Renal cortical epithelial cell (primary cell): ENCODE data around the gene TBL2. TPM values are rescaled to one million over a fixed set of nuclear protein-coding genes. Genes with fewer than 3 reads are reported as not detected.
"Not testable (repeated sequence)": the region's sequence is repeated elsewhere in the genome, so short reads cannot be mapped to it uniquely, and the experiment has no call there.

Experiments used
- DNase-seq: peaks from one replicate; pipeline ENCODE4 v3.0.0-alpha.2; 2011; ENCODE audit warnings: low read depth
- total RNA-seq: library from RNA; depleted of rRNA; stranded (reverse); fragments of >200 nt; gene quantifications from 2 replicates; pipeline ENCODE4 v1.2.3, GENCODE V29; 2014

TBL2 gene
- total RNA-seq, 1 donor from 2014 or later: 68.0 TPM

- no peak for DNase-seq
Observed at GRCh38 chr7:73606801-73607691, 28.7 kb upstream of the TBL2 start.

GRCh38 chr7:73605601-73606220 is 27.3 kb upstream of the TBL2 start:
- no peak for DNase-seq

DNA sequence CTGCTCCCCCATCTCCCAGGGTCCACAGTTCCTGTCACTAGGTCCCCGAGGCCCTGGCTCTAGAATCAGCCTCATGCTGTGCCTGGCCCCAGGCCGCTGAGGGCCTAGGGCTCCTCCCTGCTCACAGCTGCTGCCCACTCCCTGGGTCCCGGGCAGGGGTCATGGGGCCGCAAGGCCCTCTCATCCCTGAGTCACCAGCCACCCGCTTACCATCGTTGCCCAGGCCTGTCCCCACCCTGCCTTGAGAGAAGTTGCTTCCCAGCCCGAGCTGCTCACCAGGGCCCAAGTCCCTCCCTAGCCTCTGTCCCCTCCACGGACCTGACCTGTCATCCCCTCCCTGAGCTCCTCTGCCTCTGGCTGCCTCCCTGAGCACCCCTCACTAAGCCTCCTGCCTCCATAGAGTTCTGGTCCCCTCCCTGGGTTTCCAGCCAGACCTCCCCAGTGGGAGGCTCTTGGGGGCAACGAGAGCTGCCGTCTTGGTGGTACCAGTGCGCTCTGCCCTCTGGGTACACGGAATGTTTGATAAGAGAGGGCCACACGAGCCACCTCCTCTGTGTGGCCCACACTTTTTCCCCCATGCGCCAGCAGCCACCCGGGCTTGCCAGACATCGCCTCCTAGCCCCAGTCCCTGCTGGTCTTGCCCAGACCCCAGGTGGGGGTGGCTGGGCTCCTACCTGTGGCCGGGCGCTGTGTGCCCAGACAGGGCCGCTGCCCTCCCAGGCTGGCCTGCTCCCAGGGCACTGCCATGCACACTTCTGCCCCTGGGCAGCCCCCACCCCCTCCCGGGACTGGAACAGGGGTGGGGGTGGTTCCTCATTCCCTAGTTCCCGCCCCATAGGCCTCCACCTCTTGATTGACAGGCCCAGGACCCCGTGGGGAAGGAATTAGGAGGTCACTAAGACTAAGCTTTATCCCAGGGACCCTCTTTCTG is 24.6 kb upstream of the TBL2 start:
- DNase-seq: no peak

- DNase-seq: no peak
Observed at GRCh38 chr7:73599916-73600315, 21.5 kb upstream of the TBL2 start.

DNA sequence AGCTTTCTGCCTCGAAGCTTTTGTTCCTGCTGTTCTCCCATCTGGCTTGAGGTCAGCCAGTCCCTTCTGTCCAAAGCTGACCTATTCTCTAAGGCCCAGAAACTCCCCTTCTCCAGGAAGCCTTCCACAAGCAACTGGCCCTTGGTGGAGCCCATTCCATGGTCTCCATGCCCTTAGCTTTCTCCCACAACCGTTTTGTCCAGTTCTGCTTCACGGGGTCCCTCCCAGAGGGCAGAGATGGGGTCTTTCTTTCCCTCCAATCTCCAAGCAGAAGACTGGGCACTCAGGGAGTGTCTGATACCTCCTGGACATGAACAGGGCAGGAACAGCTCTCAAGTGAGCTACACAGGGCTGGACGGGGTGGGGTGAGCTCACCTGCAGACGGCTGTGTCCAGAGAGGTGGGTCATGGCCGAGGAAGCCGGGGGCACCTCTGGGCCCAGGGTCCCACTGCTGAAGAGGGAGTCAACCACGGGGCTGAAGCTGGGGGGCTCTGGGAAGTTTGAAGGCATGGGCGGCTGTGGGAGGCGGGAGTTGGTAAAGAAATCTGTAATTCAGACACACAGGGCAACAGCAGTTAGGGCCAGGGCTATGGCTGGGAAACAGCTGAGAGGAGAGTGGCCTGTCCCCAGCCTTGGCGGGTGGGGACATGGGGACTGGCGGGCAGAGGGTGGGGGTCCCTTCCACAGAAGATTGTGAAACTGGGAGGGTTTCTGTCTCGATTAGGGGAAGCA is 20.9 kb upstream of the TBL2 start:
- no peak for DNase-seq

DNA sequence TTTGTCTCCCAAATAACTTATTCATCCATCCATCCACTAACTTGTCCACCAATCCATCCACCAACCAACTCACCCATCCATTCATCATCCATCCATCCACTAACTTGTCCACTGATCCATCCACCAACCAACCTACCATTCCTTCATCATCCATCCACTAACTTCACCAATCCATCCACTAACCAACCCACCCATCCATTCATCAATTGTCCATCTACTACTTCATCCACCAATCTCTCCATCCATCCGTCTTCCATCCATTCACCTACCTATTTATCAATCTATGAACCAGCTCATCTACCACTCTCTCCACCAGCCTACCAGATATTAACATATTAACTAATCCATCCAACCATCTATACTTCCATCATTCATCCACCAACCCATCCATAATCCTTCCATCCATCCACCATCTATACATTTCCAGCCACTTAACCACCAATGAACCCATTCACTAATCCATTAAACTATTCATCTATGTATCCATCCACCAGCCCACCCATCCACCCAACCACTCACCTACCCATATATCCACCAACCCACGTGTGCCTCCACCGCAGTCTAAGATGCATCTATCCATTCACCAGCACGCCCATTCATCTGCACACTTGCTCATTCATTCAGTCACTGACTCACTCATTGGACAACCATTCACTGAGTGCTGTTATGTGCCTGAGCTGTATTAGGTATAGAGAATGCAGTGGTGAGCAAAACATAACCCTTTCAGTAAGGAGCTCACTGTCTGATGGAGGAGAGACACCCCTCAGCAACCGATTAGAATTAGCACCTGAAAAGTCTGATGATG is 19.8 kb upstream of the TBL2 start:
- DNase-seq: no peak

DNA sequence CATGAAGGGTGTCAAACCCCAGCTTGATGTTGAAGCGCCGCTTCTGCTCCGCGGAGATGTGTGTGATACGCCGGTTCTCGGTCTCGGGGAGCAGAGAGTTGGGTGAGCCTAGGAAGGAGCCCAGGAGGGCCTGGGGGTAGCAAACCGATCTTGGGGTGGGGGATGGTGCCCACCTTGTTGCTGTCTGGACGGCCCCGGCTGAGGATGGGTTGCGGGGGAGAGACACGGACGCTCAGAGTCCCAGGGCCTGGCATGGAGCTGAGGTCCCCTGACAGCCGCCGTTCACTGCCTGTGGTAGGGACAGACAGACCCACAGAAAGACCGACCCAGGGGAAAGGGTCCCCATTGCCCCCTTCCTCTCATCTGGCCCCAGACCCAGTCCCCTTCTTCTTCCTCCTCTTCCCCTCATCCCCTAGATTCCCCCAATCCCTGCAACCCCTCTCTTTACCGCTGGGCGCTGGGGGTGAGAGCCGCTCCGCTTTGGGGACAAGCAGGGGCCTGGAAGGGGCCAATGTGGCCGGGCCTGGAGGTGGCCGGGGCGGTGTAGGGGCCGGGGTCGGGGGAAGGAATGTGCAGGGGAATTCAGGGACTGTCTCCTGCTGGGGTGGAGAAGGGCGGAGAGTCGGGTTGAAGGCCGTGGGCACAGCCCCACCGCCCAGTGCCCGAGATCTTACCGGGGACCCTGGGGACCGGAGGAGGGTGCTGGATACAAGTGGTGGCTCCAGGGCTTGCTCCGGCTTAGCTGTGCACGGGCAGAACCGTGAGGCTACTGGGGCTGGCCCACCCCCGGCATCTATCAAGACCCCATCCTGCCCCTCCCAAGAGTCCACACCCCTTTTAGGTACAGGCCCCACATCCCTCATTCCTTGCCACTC is 18.0 kb upstream of the TBL2 start:
- DNase-seq: no peak

GRCh38 chr7:73595358-73595757 is 17.0 kb upstream of the TBL2 start:
- no peak for DNase-seq

DNA sequence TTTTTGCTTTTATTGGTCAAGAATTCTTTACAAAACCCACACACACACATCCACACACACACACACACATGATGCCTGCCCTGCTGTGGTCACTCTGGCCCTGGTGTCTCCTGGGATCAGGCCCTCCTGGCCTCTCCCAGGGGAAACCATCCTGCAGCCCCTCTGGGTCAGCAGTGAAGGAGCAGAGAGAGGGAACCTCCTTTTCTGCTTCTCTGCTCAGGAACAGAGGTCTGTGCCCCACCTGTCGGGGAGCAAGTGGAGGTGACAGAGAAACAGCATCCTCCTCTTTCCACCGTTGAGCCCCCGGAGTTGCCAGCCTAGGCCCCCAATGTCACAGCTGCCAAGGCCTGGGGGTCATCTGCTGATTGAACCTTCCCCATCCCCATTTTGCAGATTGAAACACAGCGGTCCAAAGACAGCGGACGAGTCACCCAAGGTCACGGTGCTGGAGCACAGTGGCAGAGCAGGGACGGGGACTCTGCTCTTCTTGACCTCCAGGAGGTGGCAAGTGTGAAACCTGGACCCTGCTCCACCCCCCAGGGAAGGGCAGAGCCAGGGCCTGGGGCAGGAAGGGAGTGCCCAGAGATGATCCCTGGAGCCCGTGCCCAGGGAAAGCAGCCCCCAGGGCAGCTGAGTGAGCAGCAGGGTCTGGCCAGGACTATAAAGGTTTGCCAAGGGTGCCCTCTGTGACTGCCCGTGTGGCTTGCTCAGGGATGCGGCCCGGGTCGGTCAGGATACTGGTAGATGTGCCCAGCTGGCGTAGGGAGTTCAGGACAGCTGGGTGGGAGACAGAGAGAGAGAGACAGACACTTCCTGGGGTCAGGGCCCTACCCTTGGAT is 15.0 kb upstream of the TBL2 start:
- DNase-seq: no peak

GRCh38 chr7:73586911-73587310 is 8.5 kb upstream of the TBL2 start:
- no peak for DNase-seq

DNA sequence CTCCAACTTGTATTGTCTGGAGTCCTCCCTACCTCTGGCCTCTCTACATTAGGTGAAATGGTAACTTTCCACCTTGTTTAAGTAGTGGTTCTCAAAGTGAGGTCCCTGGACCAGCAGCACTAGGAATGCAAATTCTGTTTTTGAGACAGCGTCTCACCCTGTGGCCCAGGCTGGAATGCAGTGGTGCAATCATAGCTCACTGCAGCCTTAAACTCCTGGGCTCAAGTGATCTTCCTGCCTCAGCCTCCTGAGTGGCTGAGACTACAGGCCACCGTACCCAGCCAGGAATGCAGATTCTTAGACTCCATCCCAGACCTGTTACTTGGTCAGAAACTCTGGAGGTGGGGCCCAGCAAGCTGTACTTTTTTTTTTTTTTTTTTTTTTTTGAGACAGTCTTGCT is 6.8 kb upstream of the TBL2 start:
- no peak for DNase-seq

DNA sequence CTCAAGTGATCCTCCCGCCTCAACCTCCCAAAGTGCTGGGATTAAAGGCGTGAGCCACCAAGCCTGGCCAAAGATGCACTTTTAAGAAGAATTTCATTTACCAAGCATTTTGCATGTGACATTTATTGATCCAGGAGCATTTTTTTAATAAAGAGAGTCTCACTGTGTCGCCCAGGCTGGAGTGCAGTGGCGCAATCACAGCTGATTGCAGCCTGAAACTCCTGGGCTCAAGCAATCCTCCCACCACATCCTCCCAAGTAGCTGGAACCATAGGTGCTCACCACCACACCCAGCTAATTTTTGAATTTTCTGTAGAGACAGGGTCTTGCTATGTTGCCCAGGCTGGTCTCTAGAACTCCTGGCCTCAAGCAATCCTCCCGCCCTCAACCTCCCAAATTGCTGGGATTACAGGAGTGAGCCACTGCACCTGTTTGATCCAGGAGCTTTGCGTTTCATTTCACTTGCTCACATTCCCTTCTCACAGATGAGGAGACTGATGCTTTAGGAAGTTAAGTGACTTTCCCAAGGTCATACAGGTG is 4.4 kb upstream of the TBL2 start:
- no peak for DNase-seq

DNA sequence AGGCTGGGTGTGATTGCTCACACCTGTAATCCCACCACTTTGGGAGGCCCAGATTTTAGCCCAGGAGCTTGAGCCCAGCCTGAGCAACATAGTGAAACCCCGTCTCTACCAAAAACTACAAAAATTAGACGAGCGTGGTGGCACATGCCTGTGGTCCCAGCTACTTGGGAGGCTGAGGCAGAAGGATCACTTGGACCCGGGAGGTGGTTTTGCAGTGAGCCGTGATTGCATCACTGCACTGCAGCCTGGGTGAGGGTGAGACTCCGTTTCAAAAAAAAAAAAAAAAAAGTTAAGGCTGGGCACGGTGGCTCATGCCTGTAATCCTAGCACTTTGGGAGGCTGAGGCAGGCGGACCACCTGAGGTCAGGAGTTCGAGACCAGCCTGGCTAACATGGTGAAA is 2.6 kb upstream of the TBL2 start:
- DNase-seq: not testable (repeated sequence)

DNA sequence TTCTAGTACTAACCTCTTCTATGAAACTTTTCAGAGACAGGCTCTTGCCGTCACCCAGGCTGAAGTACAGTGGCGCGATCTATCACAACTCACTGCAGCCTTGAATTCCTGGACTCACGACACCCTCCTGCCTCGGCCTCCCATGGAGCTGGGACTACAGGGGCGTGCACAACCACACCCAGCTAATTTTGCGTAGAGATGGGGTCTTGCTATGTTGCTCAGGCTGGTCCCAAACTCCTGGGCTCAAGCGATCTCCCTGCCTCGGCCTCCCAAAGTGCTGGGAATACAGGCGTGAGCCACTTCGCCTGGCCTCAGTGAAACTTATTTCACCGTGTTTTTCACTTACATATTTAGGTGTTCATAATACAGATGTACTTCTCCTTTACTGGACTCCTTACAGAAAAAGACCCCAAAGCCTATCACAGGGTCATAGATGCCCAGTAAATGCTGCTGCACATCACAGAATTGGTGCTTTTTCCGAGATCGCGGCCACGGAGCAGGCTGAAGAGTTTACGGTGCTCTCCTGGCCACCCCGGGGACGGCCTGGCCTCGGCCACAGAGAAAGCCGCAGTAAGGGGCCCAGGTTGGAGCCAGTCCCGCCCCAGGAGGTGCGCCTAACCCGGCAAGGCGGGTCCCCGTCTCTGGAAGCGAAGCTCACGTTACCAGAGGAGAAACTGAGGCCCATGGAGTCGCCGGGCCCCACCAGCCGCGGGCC is 595 bp downstream of the TBL2 start:
- no peak for DNase-seq

DNA sequence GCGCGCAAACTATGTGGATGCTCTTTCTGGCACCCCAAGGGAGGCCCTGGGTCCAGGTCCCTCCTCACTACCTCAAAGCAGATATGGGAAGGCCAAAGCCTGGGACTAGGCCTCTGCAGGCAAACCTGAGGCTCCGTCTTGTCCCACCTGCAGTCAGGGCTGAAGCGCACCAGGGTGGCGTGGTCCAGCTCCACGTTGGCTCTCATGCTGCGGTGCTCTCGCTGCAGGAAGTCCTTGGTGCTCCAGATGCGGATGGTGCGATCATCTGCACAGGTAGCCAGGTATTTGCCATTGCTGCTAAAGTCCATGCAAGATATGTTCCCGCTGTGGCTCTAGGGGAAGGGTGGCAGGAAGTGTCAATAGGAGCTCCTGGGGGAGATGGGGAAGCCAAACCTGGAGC is 4.6 kb downstream of the TBL2 start:
- DNase-seq: no peak

- DNase-seq: no peak
Observed at GRCh38 chr7:73573276-73573675, 5.1 kb downstream of the TBL2 start.

GRCh38 chr7:73572767-73573186 is 5.6 kb downstream of the TBL2 start:
- no peak for DNase-seq

DNA sequence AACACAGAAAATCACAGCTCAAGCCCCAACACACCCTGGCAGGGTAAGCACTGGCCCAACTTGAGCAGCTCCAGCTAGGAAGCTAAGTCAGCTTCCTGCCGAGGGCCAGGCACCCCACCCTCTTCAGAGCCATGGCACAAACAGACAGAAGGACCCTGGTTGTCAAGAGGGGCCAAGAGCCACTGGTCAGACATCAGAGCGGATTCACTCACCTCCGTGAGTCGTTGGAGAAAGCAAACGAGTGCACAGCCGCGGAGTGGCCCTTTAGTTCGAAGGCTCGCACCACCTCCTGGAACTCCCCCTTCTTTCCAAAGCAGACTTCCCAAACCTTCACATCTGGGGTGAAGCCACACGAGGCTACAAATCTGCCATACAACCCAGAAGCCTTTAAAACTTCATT is 7.4 kb downstream of the TBL2 start:
- DNase-seq: no peak
